Stomach (tissue), 9 donors: ENCODE measurements around the gene SCARB1. TPM values are rescaled to one million over a fixed set of nuclear protein-coding genes. Genes with fewer than 3 reads are reported as not detected.

Experiments
- DNase-seq, 2 donors: peaks; one replicate each; pipeline versions ENCODE4 v3.0.0 to v3.0.0-alpha.2; 2013 to 2019
- H3K27ac ChIP-seq, 5 donors: fragments of 200-600 bp in 4 of 5; sonication (generic) in 4 of 5; one replicate each; pipeline ENCODE4 v1.5.1; 2013 to 2019; ENCODE audit warnings: mild to moderate bottlenecking in 1 of 5, moderate library complexity in 1 of 5
- H3K27me3 ChIP-seq, 3 donors: fragments of 200-600 bp; sonication (generic); one replicate each; pipeline ENCODE4 v1.5.1; 2017 to 2019; ENCODE audit warnings: mixed run types in 1 of 3
- H3K36me3 ChIP-seq, 4 donors: fragments of 200-600 bp; sonication (generic); 1 replicate in 3 of 4; 2 replicates in 1 of 4; pipeline ENCODE4 v1.5.1; 2016 to 2019
- H3K4me1 ChIP-seq, 4 donors: fragments of 200-600 bp; sonication (generic); one replicate each; pipeline ENCODE4 v1.5.1; 2016 to 2019
- H3K4me3 ChIP-seq, 4 donors: fragments of 200-600 bp; sonication (generic) in 3 of 4; one replicate each; pipeline ENCODE4 v1.5.1; 2016 to 2019; ENCODE audit warnings: mild to moderate bottlenecking in 1 of 4
- H3K9me3 ChIP-seq, 4 donors: fragments of 200-600 bp; sonication (generic); one replicate each; pipeline ENCODE4 v1.5.1; 2016 to 2019
- CTCF ChIP-seq, 7 experiments: fragments of 450-650 bp in 4 of 7; fragments of 200-600 bp in 3 of 7; sonication (generic) in 3 of 7; IDR thresholded peaks; one replicate each; pipeline ENCODE4 v1.5.1; 2016 to 2019; ENCODE audit warnings: antibody characterized with exemption in 7 of 7, control low read depth in 2 of 7, mild to moderate bottlenecking in 1 of 7
- EP300 ChIP-seq: sonication (generic); formaldehyde crosslinking; IDR thresholded peaks from one replicate; pipeline ENCODE4 v1.6.1; 2017; ENCODE audit warnings: antibody characterized with exemption
- POLR2A ChIP-seq, 4 donors: fragments of 450-650 bp; IDR thresholded peaks; one replicate each; pipeline ENCODE4 v1.6.1; 2016; ENCODE audit warnings: antibody characterized with exemption in 4 of 4, control low read depth in 2 of 4, mild to moderate bottlenecking in 1 of 4, moderate library complexity in 1 of 4
- POLR2AphosphoS5 ChIP-seq, 3 donors: sonication (generic); formaldehyde crosslinking; IDR thresholded peaks; one replicate each; pipeline ENCODE4 v1.6.1; 2016; ENCODE audit warnings: antibody characterized with exemption in 3 of 3
- WGBS, 5 donors: extraction: QIAGEN DNeasy Blood & Tissue Kit in 3 of 5; methylation state at CpG; one replicate each; pipeline versions ENCODE4 v1.1.5 to v1.1.7; 2013 to 2018; 5-methylcytosine and 5-hydroxymethylcytosine counted together
- intact Hi-C: fragments of 100-400 bp; cut with DNase I; formaldehyde crosslinking; loops from one replicate; pipeline ENCODE4 v1.15.1; 2023; ENCODE audit warnings: low total_unique reads
- polyA plus RNA-seq, 3 donors: library from polyadenylated mRNA; stranded (reverse); fragments of 200-250 nt; gene quantifications; one replicate each; pipeline ENCODE4 v1.2.3, GENCODE V29; 2013
- total RNA-seq, 5 donors: library from RNA; depleted of rRNA; stranded (reverse); fragments of >200 nt; gene quantifications; one replicate each; pipeline versions ENCODE4 v1.1.0 to v1.2.3, GENCODE V29; 2014 to 2016
- donor health status: healthy with polysubstance abuse.
- donor health status: Bipolar disorder and iron deficiency.
- donor health status: healthy.

Gene SCARB1
- total and polyA plus RNA-seq, 8 donors = 2.9 to 63.7 (median 8.8) TPM

GRCh38 chr12:124780336-124780735, 83.3 kb downstream of the SCARB1 start:
- no peak for DNase-seq
- Histone ChIP-seq H3K9me3 (no peaks in the 10 kb centered on the region), H3K4me3 (no peak overlapping the region), H3K27ac (no peak overlapping the region), H3K36me3 (peaks cover 0 to 16% (median 7%) of the 10 kb centered on the region in 4 donors), H3K27me3 (no peaks in the 10 kb centered on the region), H3K4me1 (peaks cover 0 to 9% (median 2%) of the 10 kb centered on the region in 4 donors)
- intact Hi-C loops = no loop called here
- TF ChIP-seq EP300 = no peak
- TF ChIP-seq POLR2AphosphoS5 (IDR thresholded peaks at IDR 0.05) = no peak
- TF ChIP-seq CTCF (IDR thresholded peaks at IDR 0.05) = no peak
- TF ChIP-seq POLR2A (IDR thresholded peaks at IDR 0.05) = no peak
- WGBS, 5 donors = 95 to 100% (median 97%) methylated on average over 3 of the region's 3 CpGs; no CpG with 5 or more reads in 1 of the 5 donors

GRCh38 chr12:124779161-124780141, 84.2 kb downstream of the SCARB1 start:
- 82 to 87% (median 85%) methylated on average over 27 of the region's 27 CpGs for WGBS, 5 donors

GRCh38 chr12:124778411-124778810, 85.3 kb downstream of the SCARB1 start:
- Histone ChIP-seq H3K27me3 (no peaks in the 10 kb centered on the region), H3K4me1 (peaks cover 0 to 24% (median 11%) of the 10 kb centered on the region in 4 donors), H3K36me3 (peaks cover 0 to 7% (median 0%) of the 10 kb centered on the region in 4 donors), H3K9me3 (no peaks in the 10 kb centered on the region), H3K4me3 (no peak overlapping the region), H3K27ac (no peak overlapping the region)
- 83 to 91% (median 86%) methylated on average over 10 to 12 of the region's 12 CpGs for WGBS, 5 donors
- intact Hi-C loops = loop anchor here (10.0 kb wide), 1 partner anchor 424 kb away; no protein-coding TSS in a partner anchor
- no peak for DNase-seq
- TF ChIP-seq POLR2AphosphoS5 (IDR thresholded peaks at IDR 0.05) (no peak), CTCF (IDR thresholded peaks at IDR 0.05) (no peak), EP300 (no peak)

More at GRCh38 chr12:124779161-124780141, 84.2 kb downstream of the SCARB1 start:
- intact Hi-C loops = loop anchor here (10.0 kb wide), 1 partner anchor 425 kb away; no protein-coding TSS in a partner anchor
- peaks cover 0 to 13% (median 4%) of the 10 kb centered on the region in 4 donors for H3K36me3 ChIP-seq
- H3K4me1 ChIP-seq = peaks cover 0 to 17% (median 7%) of the 10 kb centered on the region in 4 donors
- no peak for TF ChIP-seq CTCF (IDR thresholded peaks at IDR 0.05)
- H3K27ac ChIP-seq = no peak overlapping the region
- no peaks in the 10 kb centered on the region for H3K9me3 ChIP-seq
- peak in 1 of 2 donors; percentile 51 for DNase-seq
- H3K27me3 ChIP-seq = no peaks in the 10 kb centered on the region
- H3K4me3 ChIP-seq = no peak overlapping the region

- no peaks in the 10 kb centered on the region for H3K27me3 ChIP-seq
- intact Hi-C loops = loop anchor here (10.0 kb wide), 1 partner anchor 423 kb away; no protein-coding TSS in a partner anchor
- peaks cover 0 to 7% (median 0%) of the 10 kb centered on the region in 4 donors for H3K36me3 ChIP-seq
- H3K27ac ChIP-seq = no peak overlapping the region
- peaks cover 0 to 24% (median 11%) of the 10 kb centered on the region in 4 donors for H3K4me1 ChIP-seq
- no peak overlapping the region for H3K4me3 ChIP-seq
- 69 to 77% (median 75%) methylated on average over 31 of the region's 31 CpGs for WGBS, 5 donors
- no peaks in the 10 kb centered on the region for H3K9me3 ChIP-seq
- TF ChIP-seq EP300 (no peak), POLR2AphosphoS5 (IDR thresholded peaks at IDR 0.05) (no peak), POLR2A (IDR thresholded peaks at IDR 0.05) (no peak), CTCF (IDR thresholded peaks at IDR 0.05) (no peak)
- no peak for DNase-seq
Observed at GRCh38 chr12:124777399-124778372, 86.0 kb downstream of the SCARB1 start.
